Astrocyte (in vitro differentiated cells and primary cell): ENCODE data around the gene RELN.

Experiments
- EZH2 ChIP-seq: IDR thresholded peaks from 2 replicates; pipeline ENCODE4 v1.6.1; 2012; ENCODE audit warnings: mild to moderate bottlenecking, low read length, inconsistent platforms; ENCODE audit not compliant: insufficient read depth
- TF ChIP-seq, protein P1 (sequence below): IDR thresholded peaks from 2 replicates; pipeline ENCODE4 v1.5.1; 2011; ENCODE audit warnings: low read depth, mild to moderate bottlenecking, inconsistent platforms, low read length, moderate library complexity; ENCODE audit not compliant: insufficient read depth

DNA sequence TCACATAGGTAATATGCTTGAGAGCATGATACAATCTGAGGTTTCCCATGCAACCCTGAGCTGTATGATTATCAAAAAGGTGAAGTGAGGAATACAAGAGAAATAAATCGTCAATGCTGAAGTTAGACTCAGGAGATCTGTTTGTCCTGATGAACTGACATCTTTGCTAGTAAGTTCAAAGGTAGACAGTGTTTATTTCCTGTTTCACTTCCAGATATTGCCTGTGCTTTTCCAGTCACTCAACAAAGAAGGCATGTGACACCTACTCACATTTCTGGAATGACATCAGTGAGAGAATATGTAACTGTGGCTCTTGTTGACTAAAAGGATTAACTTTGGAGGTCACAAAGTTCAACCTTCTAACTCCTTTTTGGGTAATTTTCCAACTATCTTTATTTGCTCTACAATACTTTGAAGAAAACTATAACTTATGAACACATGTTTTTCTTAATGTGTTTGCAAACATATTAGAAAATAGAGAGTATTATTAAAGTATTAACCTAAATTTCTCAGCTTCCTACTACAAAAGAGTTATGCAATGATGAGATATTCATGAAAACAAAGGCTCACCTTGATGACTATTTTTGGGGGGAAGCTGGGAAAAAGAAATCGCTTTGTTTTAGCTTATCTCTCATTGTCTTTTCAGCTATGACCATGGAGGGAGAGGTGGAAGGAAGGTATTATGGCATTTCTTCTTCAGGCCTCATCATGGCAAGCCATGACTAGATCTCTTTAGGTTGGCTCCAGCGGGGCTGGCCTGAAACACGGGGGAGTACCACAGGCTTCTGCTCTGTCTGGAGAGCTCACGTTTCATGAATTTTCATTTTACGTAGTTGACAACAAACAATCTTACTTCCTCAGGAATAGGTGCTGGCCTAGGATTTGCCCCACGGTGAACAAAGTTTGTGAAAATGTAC lies 328.7 kb downstream of the RELN start:
- TF ChIP-seq, protein P1, sequence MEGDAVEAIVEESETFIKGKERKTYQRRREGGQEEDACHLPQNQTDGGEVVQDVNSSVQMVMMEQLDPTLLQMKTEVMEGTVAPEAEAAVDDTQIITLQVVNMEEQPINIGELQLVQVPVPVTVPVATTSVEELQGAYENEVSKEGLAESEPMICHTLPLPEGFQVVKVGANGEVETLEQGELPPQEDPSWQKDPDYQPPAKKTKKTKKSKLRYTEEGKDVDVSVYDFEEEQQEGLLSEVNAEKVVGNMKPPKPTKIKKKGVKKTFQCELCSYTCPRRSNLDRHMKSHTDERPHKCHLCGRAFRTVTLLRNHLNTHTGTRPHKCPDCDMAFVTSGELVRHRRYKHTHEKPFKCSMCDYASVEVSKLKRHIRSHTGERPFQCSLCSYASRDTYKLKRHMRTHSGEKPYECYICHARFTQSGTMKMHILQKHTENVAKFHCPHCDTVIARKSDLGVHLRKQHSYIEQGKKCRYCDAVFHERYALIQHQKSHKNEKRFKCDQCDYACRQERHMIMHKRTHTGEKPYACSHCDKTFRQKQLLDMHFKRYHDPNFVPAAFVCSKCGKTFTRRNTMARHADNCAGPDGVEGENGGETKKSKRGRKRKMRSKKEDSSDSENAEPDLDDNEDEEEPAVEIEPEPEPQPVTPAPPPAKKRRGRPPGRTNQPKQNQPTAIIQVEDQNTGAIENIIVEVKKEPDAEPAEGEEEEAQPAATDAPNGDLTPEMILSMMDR, result no peak
- TF ChIP-seq EZH2, result no peak
